Hepatocyte (in vitro differentiated cells): ENCODE data around the gene PRM3. TPM values are rescaled to one million over a fixed set of nuclear protein-coding genes. Genes with fewer than 3 reads are reported as not detected.
"Not testable (repeated sequence)": the region's sequence is repeated elsewhere in the genome, so short reads cannot be mapped to it uniquely, and the experiment has no call there.

Source experiments
- DNase-seq: peaks from one replicate; pipeline ENCODE4 v3.0.0-alpha.2; 2016; ENCODE audit warnings: low spot score
- H2AFZ ChIP-seq: fragments of 200-600 bp; sonication (generic); 2 replicates; pipeline ENCODE4 v1.6.0; 2016; ENCODE audit warnings: antibody characterized with exemption, mild to moderate bottlenecking
- H3K27ac ChIP-seq: fragments of 200-600 bp; sonication (generic); 2 replicates; pipeline ENCODE4 v1.5.1; 2016; ENCODE audit warnings: mild to moderate bottlenecking
- H3K27me3 ChIP-seq: fragments of 200-600 bp; sonication (generic); 2 replicates; pipeline ENCODE4 v1.6.1; 2016
- H3K36me3 ChIP-seq: fragments of 200-600 bp; sonication (generic); replicated peaks from 2 replicates; pipeline ENCODE4 v1.5.1; 2016; ENCODE audit warnings: low read depth; ENCODE audit not compliant: insufficient read depth
- H3K4me1 ChIP-seq: fragments of 200-600 bp; sonication (generic); 2 replicates; pipeline ENCODE4 v1.5.1; 2016; ENCODE audit warnings: mild to moderate bottlenecking, moderate library complexity; ENCODE audit not compliant: insufficient read depth
- H3K4me2 ChIP-seq: fragments of 200-600 bp; sonication (generic); 2 replicates; pipeline ENCODE4 v1.6.0; 2016
- H3K4me3 ChIP-seq: fragments of 200-600 bp; sonication (generic); 2 replicates; pipeline ENCODE4 v1.5.1; 2016; ENCODE audit warnings: mild to moderate bottlenecking
- H3K79me2 ChIP-seq: fragments of 200-600 bp; sonication (generic); 2 replicates; pipeline ENCODE4 v1.6.0; 2017; ENCODE audit warnings: mild to moderate bottlenecking
- H3K9me2 ChIP-seq: fragments of 200-600 bp; sonication (generic); replicated peaks from 2 replicates; pipeline ENCODE4 v1.6.0; 2017; ENCODE audit warnings: mild to moderate bottlenecking; ENCODE audit not compliant: insufficient read depth
- H3K9me3 ChIP-seq: fragments of 200-600 bp; sonication (generic); 2 replicates; pipeline ENCODE4 v1.5.1; 2016; ENCODE audit warnings: low read depth, mild to moderate bottlenecking
- H4K20me1 ChIP-seq: fragments of 200-600 bp; sonication (generic); 2 replicates; pipeline ENCODE4 v1.6.0; 2016; ENCODE audit warnings: mild to moderate bottlenecking; ENCODE audit not compliant: insufficient read depth, poor library complexity, severe bottlenecking
- CTCF ChIP-seq: fragments of 200-600 bp; sonication (generic); IDR thresholded peaks from 2 replicates; pipeline ENCODE4 v1.5.1; 2016; ENCODE audit warnings: antibody characterized with exemption, mild to moderate bottlenecking; ENCODE audit not compliant: poor library complexity
- EZH2 ChIP-seq: fragments of 200-600 bp; sonication (generic); IDR thresholded peaks from 2 replicates; pipeline ENCODE4 v1.6.1; 2016; ENCODE audit warnings: antibody characterized with exemption, mild to moderate bottlenecking, borderline replicate concordance
- EZH2phosphoT487 ChIP-seq: fragments of 200-600 bp; sonication (generic); IDR thresholded peaks from one replicate; pipeline ENCODE4 v1.6.1; 2018; ENCODE audit warnings: antibody characterized with exemption, mild to moderate bottlenecking, low read depth, moderate library complexity; ENCODE audit not compliant: unreplicated experiment, severe bottlenecking
- WGBS: methylation state at CpG from one replicate; pipeline ENCODE4 v1.1.6; 2016; ENCODE audit warnings: low lambda C conversion rate; ENCODE audit errors: missing lambda C conversion rate; 5-methylcytosine and 5-hydroxymethylcytosine counted together
- polyA plus RNA-seq: library from polyadenylated mRNA; unstranded; fragments of >200 nt; fragmentation: Nextera tagmentation; extraction: Ambion mirVana; gene quantifications from 2 replicates; pipeline ENCODE4 v1.2.1, GENCODE V29; 2016
- total RNA-seq: library from RNA; depleted of rRNA; stranded (reverse); fragments of >200 nt; gene quantifications from 2 replicates; pipeline ENCODE4 v1.2.3, GENCODE V29; 2014

The PRM3 gene
- total and polyA plus RNA-seq, 2 experiments from 2014 or later = not detected

GRCh38 chr16:11290102-11290893 lies 16.9 kb upstream of the PRM3 start:
- Histone ChIP-seq H3K4me1 (peaks cover 2% of the 10 kb centered on the region), H3K79me2 (no peaks in the 10 kb centered on the region), H3K9me3 (no peaks in the 10 kb centered on the region), H3K4me3 (no peak overlapping the region), H2AFZ (no peak overlapping the region), H4K20me1 (no peaks in the 10 kb centered on the region), H3K9me2 (no peaks in the 10 kb centered on the region), H3K36me3 (no peaks in the 10 kb centered on the region), H3K27me3 (no peaks in the 10 kb centered on the region), H3K4me2 (no peak overlapping the region), H3K27ac (no peak overlapping the region)
- WGBS = 95% methylated on average over 8 of the region's 8 CpGs
- no peak for TF ChIP-seq EZH2
- TF ChIP-seq CTCF = no peak
- TF ChIP-seq EZH2phosphoT487 = no peak
- no peak for DNase-seq

DNA sequence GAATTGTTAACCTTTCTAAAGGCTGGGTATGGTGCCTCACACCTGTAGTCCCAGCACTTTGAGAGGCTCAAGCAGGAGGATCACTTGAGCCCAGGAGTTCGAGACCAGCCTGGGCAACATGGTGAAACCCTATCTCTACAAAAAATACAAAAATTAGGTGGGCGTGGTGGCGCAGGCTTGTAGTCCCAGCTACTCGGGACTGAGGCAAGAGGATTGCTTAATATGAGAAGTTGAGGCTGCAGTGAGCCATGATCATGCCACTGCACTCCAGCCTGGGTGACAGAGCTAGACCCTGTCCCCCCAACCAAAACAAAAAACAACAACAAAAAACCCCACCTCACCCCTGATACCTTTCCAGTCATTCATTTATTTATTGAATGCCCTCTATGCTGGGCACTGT lies 16.3 kb upstream of the PRM3 start:
- DNase-seq, H3K9me2 ChIP-seq: not testable (repeated sequence)
- WGBS = 98% methylated on average over 4 of the region's 4 CpGs

GRCh38 chr16:11289202-11289601 lies 15.8 kb upstream of the PRM3 start:
- Histone ChIP-seq H3K9me2 (no peaks in the 10 kb centered on the region), H2AFZ (no peak overlapping the region), H3K9me3 (no peaks in the 10 kb centered on the region), H3K27ac (no peak overlapping the region), H3K4me1 (no peaks in the 10 kb centered on the region), H3K4me3 (no peak overlapping the region), H3K36me3 (no peaks in the 10 kb centered on the region), H3K27me3 (no peaks in the 10 kb centered on the region), H4K20me1 (no peaks in the 10 kb centered on the region), H3K79me2 (no peaks in the 10 kb centered on the region), H3K4me2 (no peak overlapping the region)
- DNase-seq = no peak
- WGBS = 98% methylated on average over 2 of the region's 2 CpGs
- no peak for TF ChIP-seq EZH2phosphoT487
- no peak for TF ChIP-seq CTCF
- no peak for TF ChIP-seq EZH2

More for the DNA sequence above, 16.3 kb upstream of the PRM3 start:
- not testable (repeated sequence) for H3K4me3 ChIP-seq, H3K36me3 ChIP-seq, H3K4me2 ChIP-seq, H3K9me3 ChIP-seq, H3K27me3 ChIP-seq, H4K20me1 ChIP-seq, H3K27ac ChIP-seq, H3K79me2 ChIP-seq, H2AFZ ChIP-seq, H3K4me1 ChIP-seq

DNA sequence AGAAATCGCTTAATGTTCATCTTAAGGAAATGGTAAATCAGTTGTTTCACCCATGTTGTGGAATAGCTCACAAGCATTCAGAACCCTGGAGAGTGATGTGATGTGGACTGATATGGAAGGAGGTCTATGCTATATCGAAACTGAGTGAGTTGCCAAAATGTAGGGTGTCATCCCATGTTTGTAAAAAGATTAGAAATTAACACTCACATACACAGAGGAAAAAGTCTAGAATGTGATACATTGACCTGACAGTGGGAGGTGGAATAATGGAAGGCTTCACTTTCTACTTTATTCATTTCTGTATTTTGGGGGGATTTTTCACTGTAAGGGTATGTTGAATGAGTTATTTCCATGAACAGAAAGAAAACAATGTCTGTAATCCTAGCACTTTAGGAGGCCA lies 12.4 kb upstream of the PRM3 start:
- H3K36me3 ChIP-seq = no peaks in the 10 kb centered on the region
- H3K9me2 ChIP-seq = no peaks in the 10 kb centered on the region
- no peaks in the 10 kb centered on the region for H4K20me1 ChIP-seq
- no peak overlapping the region for H3K4me2 ChIP-seq
- no peak overlapping the region for H3K4me3 ChIP-seq
- no peaks in the 10 kb centered on the region for H3K9me3 ChIP-seq
- TF ChIP-seq EZH2phosphoT487 = no peak
- TF ChIP-seq EZH2 = no peak
- TF ChIP-seq CTCF = no peak
- no peaks in the 10 kb centered on the region for H3K4me1 ChIP-seq
- DNase-seq = no peak
- H3K27ac ChIP-seq = no peak overlapping the region
- H3K79me2 ChIP-seq = no peaks in the 10 kb centered on the region
- WGBS = 91% methylated on average over 2 of the region's 2 CpGs
- H2AFZ ChIP-seq = no peak overlapping the region
- no peaks in the 10 kb centered on the region for H3K27me3 ChIP-seq
